Muscle of leg (tissue), 11 donors: Measurements from ENCODE around the gene CORO2B. TPM values are rescaled to one million over a fixed set of nuclear protein-coding genes. Genes with fewer than 3 reads are reported as not detected.

ENCODE experiments used
- DNase-seq: peaks from one replicate; pipeline ENCODE4 v3.0.0; 2013
- H3K27ac ChIP-seq: one replicate; pipeline ENCODE4 v1.5.1; 2013; ENCODE audit warnings: mild to moderate bottlenecking, low read length, control low read depth
- H3K27me3 ChIP-seq: one replicate; pipeline ENCODE4 v1.6.1; 2013; ENCODE audit warnings: low read length; ENCODE audit not compliant: control insufficient read depth, insufficient read depth
- H3K36me3 ChIP-seq: one replicate; pipeline ENCODE4 v1.6.1; 2013; ENCODE audit warnings: low read length; ENCODE audit not compliant: control insufficient read depth, insufficient read depth
- H3K4me1 ChIP-seq: one replicate; pipeline ENCODE4 v1.6.1; 2013; ENCODE audit warnings: low read length; ENCODE audit not compliant: control insufficient read depth, insufficient read depth
- H3K4me3 ChIP-seq: one replicate; pipeline ENCODE4 v1.5.1; 2013; ENCODE audit warnings: low read length, control low read depth
- H3K9me3 ChIP-seq: replicated peaks from 2 replicates; pipeline ENCODE4 v1.6.1; 2013; ENCODE audit warnings: low read depth, low read length; ENCODE audit not compliant: control insufficient read depth
- WGBS: methylation state at CpG from one replicate; pipeline ENCODE4 v1.1.5; 2013; ENCODE audit warnings: missing lambda C conversion rate; ENCODE audit not compliant: insufficient coverage; 5-methylcytosine and 5-hydroxymethylcytosine counted together
- polyA plus RNA-seq, 8 donors: library from polyadenylated mRNA; unstranded; fragments of 120-200 nt; gene quantifications; one replicate each; pipeline versions ENCODE4 v1.2.1 to v1.2.3, GENCODE V29; 2013; ENCODE audit warnings: inconsistent platforms in 1 of 8, low replicate concordance in 1 of 8; ENCODE audit not compliant: insufficient read length in 8 of 8, insufficient read depth in 1 of 8
- total RNA-seq: library from RNA; stranded (reverse); fragments of 120-200 nt; gene quantifications from one replicate; pipeline ENCODE4 v1.2.4, GENCODE V29; 2013

CORO2B gene
- total and polyA plus RNA-seq, 9 donors: 2.9 to 8.6 (median 5.3) TPM

- Histone ChIP-seq H3K36me3 (no peaks in the 10 kb centered on the region), H3K4me1 (peaks cover 76% of the 10 kb centered on the region), H3K9me3 (no peaks in the 10 kb centered on the region), H3K27me3 (no peaks in the 10 kb centered on the region), H3K27ac (no peak overlapping the region), H3K4me3 (no peak overlapping the region)
- WGBS: 50% methylated on average over 1 of the region's 2 CpGs
- DNase-seq: peak; percentile 72
These were observed 56.3 kb downstream of the CORO2B start for GRCh38 chr15:68635141-68635540.

- Histone ChIP-seq H3K36me3 (no peaks in the 10 kb centered on the region), H3K4me1 (peaks cover 82% of the 10 kb centered on the region), H3K4me3 (no peak overlapping the region), H3K27me3 (no peaks in the 10 kb centered on the region), H3K27ac (no peak overlapping the region), H3K9me3 (no peaks in the 10 kb centered on the region)
- WGBS: 93% methylated on average over 2 of the region's 5 CpGs
- no peak for DNase-seq
These were observed 57.5 kb downstream of the CORO2B start for GRCh38 chr15:68636256-68636655.

- Histone ChIP-seq H3K27me3 (no peaks in the 10 kb centered on the region), H3K27ac (no peak overlapping the region), H3K9me3 (no peaks in the 10 kb centered on the region), H3K4me3 (no peak overlapping the region), H3K36me3 (no peaks in the 10 kb centered on the region), H3K4me1 (peaks cover 72% of the 10 kb centered on the region)
- DNase-seq: peak; percentile 93
- WGBS: no CpG with 5 or more reads among the region's 5 CpGs
These were observed 59.1 kb downstream of the CORO2B start for GRCh38 chr15:68637767-68638404.

GRCh38 chr15:68638953-68639515, 60.2 kb downstream of the CORO2B start:
- WGBS: 91% methylated on average over 1 of the region's 2 CpGs
- H3K27ac ChIP-seq: no peak overlapping the region
- H3K4me3 ChIP-seq: no peak overlapping the region
- H3K27me3 ChIP-seq: no peaks in the 10 kb centered on the region
- DNase-seq: no peak
- H3K36me3 ChIP-seq: no peaks in the 10 kb centered on the region
- H3K9me3 ChIP-seq: no peaks in the 10 kb centered on the region
- peaks cover 64% of the 10 kb centered on the region for H3K4me1 ChIP-seq

- Histone ChIP-seq H3K4me3 (no peak overlapping the region), H3K36me3 (no peaks in the 10 kb centered on the region), H3K27me3 (no peaks in the 10 kb centered on the region), H3K9me3 (no peaks in the 10 kb centered on the region), H3K27ac (no peak overlapping the region), H3K4me1 (peaks cover 56% of the 10 kb centered on the region)
- 84% methylated on average over 5 of the region's 7 CpGs for whole genome bisulfite sequencing
- no peak for DNase-seq
These were observed 61.3 kb downstream of the CORO2B start for GRCh38 chr15:68639926-68640600.

GRCh38 chr15:68640791-68641331, 62.1 kb downstream of the CORO2B start:
- 55% methylated on average over 8 of the region's 8 CpGs for WGBS
- no peak for DNase-seq
- no peaks in the 10 kb centered on the region for H3K27me3 ChIP-seq
- no peak overlapping the region for H3K27ac ChIP-seq
- peaks cover 52% of the 10 kb centered on the region for H3K4me1 ChIP-seq
- H3K36me3 ChIP-seq: no peaks in the 10 kb centered on the region
- no peak overlapping the region for H3K4me3 ChIP-seq
- H3K9me3 ChIP-seq: no peaks in the 10 kb centered on the region

GRCh38 chr15:68641376-68641775, 62.6 kb downstream of the CORO2B start:
- WGBS: 71% methylated on average over 5 of the region's 7 CpGs
- Histone ChIP-seq H3K27ac (no peak overlapping the region), H3K9me3 (no peaks in the 10 kb centered on the region), H3K4me3 (no peak overlapping the region), H3K36me3 (no peaks in the 10 kb centered on the region), H3K4me1 (peaks cover 52% of the 10 kb centered on the region), H3K27me3 (no peaks in the 10 kb centered on the region)
- DNase-seq: no peak

GRCh38 chr15:68642491-68642845, 63.7 kb downstream of the CORO2B start:
- H3K9me3 ChIP-seq: no peaks in the 10 kb centered on the region
- no peaks in the 10 kb centered on the region for H3K27me3 ChIP-seq
- H3K36me3 ChIP-seq: no peaks in the 10 kb centered on the region
- DNase-seq: no peak
- H3K27ac ChIP-seq: no peak overlapping the region
- WGBS: 80% methylated on average over 5 of the region's 5 CpGs
- H3K4me3 ChIP-seq: no peak overlapping the region
- peaks cover 42% of the 10 kb centered on the region for H3K4me1 ChIP-seq

GRCh38 chr15:68643216-68643830, 64.5 kb downstream of the CORO2B start:
- Histone ChIP-seq H3K9me3 (no peaks in the 10 kb centered on the region), H3K27ac (no peak overlapping the region), H3K27me3 (no peaks in the 10 kb centered on the region), H3K4me1 (peaks cover 34% of the 10 kb centered on the region), H3K4me3 (no peak overlapping the region), H3K36me3 (no peaks in the 10 kb centered on the region)
- no peak for DNase-seq
- 79% methylated on average over 5 of the region's 5 CpGs for WGBS
